ENCODE results near the gene NEK3. TPM values are rescaled to one million over a fixed set of nuclear protein-coding genes. Genes with fewer than 3 reads are reported as not detected.

NEK3 gene
- total and polyA plus RNA-seq, 8 donors, result 2.3 to 171 (median 19.6) TPM

DNA sequence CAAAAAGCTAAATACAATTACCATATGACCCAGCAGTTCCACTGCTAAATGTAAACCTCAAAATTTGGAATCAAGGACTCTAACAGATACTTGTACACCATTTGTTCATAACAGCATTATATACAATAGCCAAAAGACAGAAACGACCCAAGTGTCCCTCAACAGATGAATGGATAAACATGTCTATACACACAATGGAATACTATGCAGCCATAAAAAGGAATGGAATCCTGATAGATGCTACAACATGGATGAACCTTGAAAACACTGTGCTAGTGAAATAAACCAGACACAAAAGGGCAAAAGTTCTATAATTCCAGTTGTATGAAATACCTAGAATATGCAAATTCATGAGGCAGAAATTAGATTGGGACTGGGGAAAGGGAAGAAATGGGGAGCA lies 12.2 kb downstream of the NEK3 start:
- Histone ChIP-seq H3K9me3 (no peaks in the 10 kb centered on the region), H3K36me3 (peaks cover 8 to 85% (median 76%) of the 10 kb centered on the region in 4 donors), H3K27ac (no peak overlapping the region), H3K4me1 (no peaks in the 10 kb centered on the region), H3K4me3 (no peak overlapping the region), H3K27me3 (no peaks in the 10 kb centered on the region)
- no peak for TF ChIP-seq POLR2AphosphoS5 (IDR thresholded peaks at IDR 0.05)
- TF ChIP-seq, protein P1, sequence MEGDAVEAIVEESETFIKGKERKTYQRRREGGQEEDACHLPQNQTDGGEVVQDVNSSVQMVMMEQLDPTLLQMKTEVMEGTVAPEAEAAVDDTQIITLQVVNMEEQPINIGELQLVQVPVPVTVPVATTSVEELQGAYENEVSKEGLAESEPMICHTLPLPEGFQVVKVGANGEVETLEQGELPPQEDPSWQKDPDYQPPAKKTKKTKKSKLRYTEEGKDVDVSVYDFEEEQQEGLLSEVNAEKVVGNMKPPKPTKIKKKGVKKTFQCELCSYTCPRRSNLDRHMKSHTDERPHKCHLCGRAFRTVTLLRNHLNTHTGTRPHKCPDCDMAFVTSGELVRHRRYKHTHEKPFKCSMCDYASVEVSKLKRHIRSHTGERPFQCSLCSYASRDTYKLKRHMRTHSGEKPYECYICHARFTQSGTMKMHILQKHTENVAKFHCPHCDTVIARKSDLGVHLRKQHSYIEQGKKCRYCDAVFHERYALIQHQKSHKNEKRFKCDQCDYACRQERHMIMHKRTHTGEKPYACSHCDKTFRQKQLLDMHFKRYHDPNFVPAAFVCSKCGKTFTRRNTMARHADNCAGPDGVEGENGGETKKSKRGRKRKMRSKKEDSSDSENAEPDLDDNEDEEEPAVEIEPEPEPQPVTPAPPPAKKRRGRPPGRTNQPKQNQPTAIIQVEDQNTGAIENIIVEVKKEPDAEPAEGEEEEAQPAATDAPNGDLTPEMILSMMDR (IDR thresholded peaks at IDR 0.05), result no peak
- 82 to 96% (median 91%) methylated on average over 1 of the region's 1 CpG for WGBS, 5 donors
- intact Hi-C loops (cut with DNase I; ENCODE audit: low total_unique reads), result no loop called here
- no peak for DNase-seq

DNA sequence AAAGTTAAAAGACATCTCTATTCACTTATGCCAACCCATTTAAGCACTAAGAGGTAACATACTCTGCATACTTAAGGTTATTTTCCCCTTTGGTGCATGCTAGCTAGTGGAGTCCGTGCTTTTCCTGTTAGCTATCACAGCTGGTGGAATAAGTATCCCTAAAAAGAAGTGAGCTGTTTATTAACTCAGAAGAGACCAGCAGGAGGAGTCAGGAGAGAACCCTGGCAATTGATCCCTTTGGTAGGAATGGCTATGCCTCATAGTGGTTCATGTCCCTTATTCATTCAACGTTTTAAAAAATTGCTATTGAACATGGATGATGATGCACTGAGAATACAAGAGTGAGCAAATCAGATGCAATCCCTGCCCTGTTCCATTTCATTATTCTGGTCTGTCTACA lies 18.1 kb downstream of the NEK3 start:
- Histone ChIP-seq H3K9me3 (no peaks in the 10 kb centered on the region), H3K4me1 (no peaks in the 10 kb centered on the region), H3K27me3 (no peaks in the 10 kb centered on the region), H3K4me3 (no peak overlapping the region), H3K36me3 (peaks cover 0 to 78% (median 69%) of the 10 kb centered on the region in 4 donors), H3K27ac (no peak overlapping the region)
- DNase-seq, result no peak
- TF ChIP-seq EP300 (IDR thresholded peaks at IDR 0.05) (no peak), POLR2AphosphoS5 (IDR thresholded peaks at IDR 0.05) (no peak), POLR2A (IDR thresholded peaks at IDR 0.05) (no peak)
- TF ChIP-seq, protein P1 (IDR thresholded peaks at IDR 0.05), result no peak
- intact Hi-C loops (cut with DNase I; ENCODE audit: low total_unique reads), result no loop called here
- 55 to 71% (median 61%) methylated on average over 2 of the region's 2 CpGs for WGBS, 5 donors

DNA sequence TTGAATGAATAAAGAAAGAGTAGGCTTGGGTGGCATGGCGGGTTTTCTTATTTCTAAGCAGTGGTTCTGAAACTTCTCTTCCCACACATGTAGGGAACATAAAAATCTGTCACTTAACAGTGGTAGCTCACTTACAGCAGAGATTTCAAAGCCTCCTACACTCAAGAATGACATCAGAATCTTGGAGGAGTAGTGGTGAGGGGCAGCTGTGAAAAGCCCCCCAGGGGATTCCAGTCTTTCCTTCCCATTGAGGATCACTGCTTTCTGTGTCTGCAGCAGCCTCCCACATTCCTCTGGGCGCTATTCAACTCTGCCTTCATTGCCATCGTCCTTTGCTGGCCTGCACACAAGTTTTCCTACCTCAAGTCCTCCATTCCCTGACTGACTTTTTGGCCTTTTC lies 21.9 kb downstream of the NEK3 start:
- no peaks in the 10 kb centered on the region for H3K4me1 ChIP-seq
- no peak for TF ChIP-seq EP300 (IDR thresholded peaks at IDR 0.05)
- no peak for TF ChIP-seq POLR2A (IDR thresholded peaks at IDR 0.05)
- no peak for TF ChIP-seq POLR2AphosphoS5 (IDR thresholded peaks at IDR 0.05)
- TF ChIP-seq, protein P1 (IDR thresholded peaks at IDR 0.05), result no peak
- H3K27ac ChIP-seq, result no peak overlapping the region
- H3K4me3 ChIP-seq, result no peak overlapping the region
- peaks cover 11 to 87% (median 79%) of the 10 kb centered on the region in 4 donors for H3K36me3 ChIP-seq
- no peak for DNase-seq
- H3K9me3 ChIP-seq, result no peaks in the 10 kb centered on the region
- intact Hi-C loops (cut with DNase I; ENCODE audit: low total_unique reads), result no loop called here
- no peaks in the 10 kb centered on the region for H3K27me3 ChIP-seq
- WGBS, 5 donors, result 83 to 90% (median 87%) methylated on average over 3 of the region's 3 CpGs

- no peak overlapping the region for H3K4me3 ChIP-seq
- intact Hi-C loops (cut with DNase I; ENCODE audit: low total_unique reads), result no loop called here
- no peak overlapping the region for H3K27ac ChIP-seq
- H3K36me3 ChIP-seq, result peaks cover 12 to 92% (median 83%) of the 10 kb centered on the region in 4 donors
- TF ChIP-seq, protein P1 (IDR thresholded peaks at IDR 0.05), result no peak
- TF ChIP-seq POLR2AphosphoS5 (IDR thresholded peaks at IDR 0.05) (no peak), EP300 (IDR thresholded peaks at IDR 0.05) (no peak), POLR2A (IDR thresholded peaks at IDR 0.05) (no peak)
- no peaks in the 10 kb centered on the region for H3K27me3 ChIP-seq
- no peaks in the 10 kb centered on the region for H3K9me3 ChIP-seq
- H3K4me1 ChIP-seq, result no peaks in the 10 kb centered on the region
- DNase-seq, result no peak
Observed at GRCh38 chr13:52136763-52137162, 22.6 kb downstream of the NEK3 start.

All from stomach (tissue), 9 donors.